NT2/D1 (cell line): ENCODE data around the gene CASR.
"Not testable (repeated sequence)": the region's sequence is repeated elsewhere in the genome, so short reads cannot be mapped to it uniquely, and the experiment has no call there.

Experiments used
- DNase-seq: peaks from one replicate; pipeline ENCODE4 v3.0.0-alpha.2; 2011; ENCODE audit warnings: low read depth, low spot score
- H3K27me3 ChIP-seq: 2 replicates; pipeline ENCODE4 v1.6.0; 2011; ENCODE audit warnings: mild to moderate bottlenecking; ENCODE audit not compliant: insufficient read length, insufficient read depth
- H3K36me3 ChIP-seq: 2 replicates; pipeline ENCODE4 v1.6.1; 2011; ENCODE audit warnings: mild to moderate bottlenecking, low read length, mixed read lengths; ENCODE audit not compliant: insufficient read depth, insufficient read length
- H3K4me1 ChIP-seq: 2 replicates; pipeline ENCODE4 v1.5.1; 2011; ENCODE audit not compliant: insufficient read depth, insufficient read length
- H3K4me3 ChIP-seq: 2 replicates; pipeline ENCODE4 v1.5.1; 2011; ENCODE audit warnings: low read depth; ENCODE audit not compliant: insufficient read length
- H3K9ac ChIP-seq: 2 replicates; pipeline ENCODE4 v1.6.0; 2011; ENCODE audit warnings: low read depth; ENCODE audit not compliant: insufficient read length
- H3K9me3 ChIP-seq: 2 replicates; pipeline ENCODE4 v1.5.1; 2011; ENCODE audit warnings: mild to moderate bottlenecking, low read length; ENCODE audit not compliant: insufficient read depth
- SUZ12 ChIP-seq: IDR thresholded peaks from 2 replicates; pipeline ENCODE4 v1.6.1; 2011; ENCODE audit not compliant: insufficient read length, insufficient read depth; ENCODE audit errors: extremely low read depth
- YY1 ChIP-seq: IDR thresholded peaks from 2 replicates; pipeline ENCODE4 v1.6.1; 2011; ENCODE audit not compliant: insufficient read length, insufficient read depth
- ZNF274 ChIP-seq: IDR thresholded peaks from 2 replicates; pipeline ENCODE4 v1.6.1; 2011; ENCODE audit warnings: mild to moderate bottlenecking, low read depth, low read length

The CASR gene

GRCh38 chr3:122169911-122170310, 13.6 kb upstream of the CASR start:
- H3K4me3 ChIP-seq: no peak overlapping the region
- H3K27me3 ChIP-seq: no peaks in the 10 kb centered on the region
- no peaks in the 10 kb centered on the region for H3K36me3 ChIP-seq
- TF ChIP-seq ZNF274 (no peak), SUZ12 (no peak), YY1 (no peak)
- H3K9ac ChIP-seq: no peak overlapping the region
- peaks cover 17% of the 10 kb centered on the region for H3K9me3 ChIP-seq
- no peak for DNase-seq
- no peaks in the 10 kb centered on the region for H3K4me1 ChIP-seq

GRCh38 chr3:122171361-122171760, 12.1 kb upstream of the CASR start:
- H3K4me1 ChIP-seq, DNase-seq, H3K27me3 ChIP-seq, H3K9ac ChIP-seq, H3K36me3 ChIP-seq, H3K4me3 ChIP-seq: not testable (repeated sequence)
- H3K9me3 ChIP-seq: peaks cover 17% of the 10 kb centered on the region

- no peak for DNase-seq
- no peaks in the 10 kb centered on the region for H3K9me3 ChIP-seq
- peaks cover 34% of the 10 kb centered on the region for H3K27me3 ChIP-seq
- H3K9ac ChIP-seq: no peak overlapping the region
- no peaks in the 10 kb centered on the region for H3K36me3 ChIP-seq
- TF ChIP-seq ZNF274: no peak
- no peak for TF ChIP-seq SUZ12
- TF ChIP-seq YY1: no peak
- no peaks in the 10 kb centered on the region for H3K4me1 ChIP-seq
- no peak overlapping the region for H3K4me3 ChIP-seq
Observed at GRCh38 chr3:122178711-122179110, 4.8 kb upstream of the CASR start.

- Histone ChIP-seq H3K27me3 (peaks cover 64% of the 10 kb centered on the region), H3K4me3 (peak overlapping the region; percentile 47), H3K4me1 (no peaks in the 10 kb centered on the region), H3K9me3 (no peaks in the 10 kb centered on the region), H3K36me3 (no peaks in the 10 kb centered on the region), H3K9ac (peak overlapping the region; percentile 54)
- no peak for DNase-seq
- TF ChIP-seq ZNF274 (no peak), SUZ12 (peak; percentile 75)
Observed at GRCh38 chr3:122183893-122184590, 574 bp downstream of the CASR start.

- Histone ChIP-seq H3K27me3 (peaks cover 64% of the 10 kb centered on the region), H3K4me3 (peak overlapping the region; percentile 47), H3K36me3 (no peaks in the 10 kb centered on the region), H3K9me3 (no peaks in the 10 kb centered on the region), H3K9ac (peak overlapping the region; percentile 51), H3K4me1 (no peaks in the 10 kb centered on the region)
- DNase-seq: no peak
- no peak for TF ChIP-seq ZNF274
Observed at GRCh38 chr3:122184591-122184929, 1.1 kb downstream of the CASR start.

- no peaks in the 10 kb centered on the region for H3K9me3 ChIP-seq
- no peaks in the 10 kb centered on the region for H3K4me1 ChIP-seq
- H3K9ac ChIP-seq: no peak overlapping the region
- H3K27me3 ChIP-seq: peaks cover 56% of the 10 kb centered on the region
- no peaks in the 10 kb centered on the region for H3K36me3 ChIP-seq
- TF ChIP-seq YY1: no peak
- no peak for TF ChIP-seq ZNF274
- TF ChIP-seq SUZ12: no peak
- no peak for DNase-seq
- no peak overlapping the region for H3K4me3 ChIP-seq
Observed at GRCh38 chr3:122186372-122186771, 2.9 kb downstream of the CASR start.

GRCh38 chr3:122188737-122189136, 5.3 kb downstream of the CASR start:
- Histone ChIP-seq H3K4me1 (no peaks in the 10 kb centered on the region), H3K9ac (no peak overlapping the region), H3K9me3 (no peaks in the 10 kb centered on the region), H3K36me3 (no peaks in the 10 kb centered on the region), H3K4me3 (no peak overlapping the region), H3K27me3 (peaks cover 33% of the 10 kb centered on the region)
- DNase-seq: no peak
- no peak for TF ChIP-seq YY1
- TF ChIP-seq SUZ12: no peak
- TF ChIP-seq ZNF274: no peak

GRCh38 chr3:122189357-122189756, 5.9 kb downstream of the CASR start:
- H3K9ac ChIP-seq: no peak overlapping the region
- peaks cover 26% of the 10 kb centered on the region for H3K27me3 ChIP-seq
- no peaks in the 10 kb centered on the region for H3K9me3 ChIP-seq
- no peaks in the 10 kb centered on the region for H3K36me3 ChIP-seq
- no peak for DNase-seq
- no peaks in the 10 kb centered on the region for H3K4me1 ChIP-seq
- TF ChIP-seq SUZ12: no peak
- TF ChIP-seq ZNF274: no peak
- no peak for TF ChIP-seq YY1
- no peak overlapping the region for H3K4me3 ChIP-seq
